Kidney epithelial cell (primary cell): Measurements from ENCODE around the gene ANKRD60. TPM values are rescaled to one million over a fixed set of nuclear protein-coding genes. Genes with fewer than 3 reads are reported as not detected.
A peak's percentile ranks its signal among the peaks of the same experiment; 100 is the strongest.

Experiments
- DNase-seq: peaks from one replicate; pipeline ENCODE4 v3.0.0-alpha.2; 2010; ENCODE audit warnings: low read depth
- H3K27me3 ChIP-seq: 2 replicates; pipeline ENCODE4 v1.6.0; 2011; ENCODE audit warnings: low read length; ENCODE audit not compliant: control insufficient read depth, insufficient read depth
- H3K36me3 ChIP-seq: 2 replicates; pipeline ENCODE4 v1.5.1; 2011; ENCODE audit warnings: low read length; ENCODE audit not compliant: control insufficient read depth, insufficient read depth
- H3K4me3 ChIP-seq: 2 replicates; pipeline ENCODE4 v1.5.1; 2011; ENCODE audit warnings: low read depth, mild to moderate bottlenecking, control low read depth, low read length
- CTCF ChIP-seq: IDR thresholded peaks from 2 replicates; pipeline ENCODE4 v1.5.1; 2011; ENCODE audit warnings: mild to moderate bottlenecking, moderate library complexity, low read length, control low read depth, inconsistent platforms; ENCODE audit not compliant: insufficient read depth, poor library complexity, severe bottlenecking
- total RNA-seq: library from RNA; depleted of rRNA; stranded (reverse); fragments of >200 nt; gene quantifications from 2 replicates; pipeline ENCODE4 v1.2.3, GENCODE V29; 2015

Gene ANKRD60
- total RNA-seq, 1 donor from 2014 or later: not detected

DNA sequence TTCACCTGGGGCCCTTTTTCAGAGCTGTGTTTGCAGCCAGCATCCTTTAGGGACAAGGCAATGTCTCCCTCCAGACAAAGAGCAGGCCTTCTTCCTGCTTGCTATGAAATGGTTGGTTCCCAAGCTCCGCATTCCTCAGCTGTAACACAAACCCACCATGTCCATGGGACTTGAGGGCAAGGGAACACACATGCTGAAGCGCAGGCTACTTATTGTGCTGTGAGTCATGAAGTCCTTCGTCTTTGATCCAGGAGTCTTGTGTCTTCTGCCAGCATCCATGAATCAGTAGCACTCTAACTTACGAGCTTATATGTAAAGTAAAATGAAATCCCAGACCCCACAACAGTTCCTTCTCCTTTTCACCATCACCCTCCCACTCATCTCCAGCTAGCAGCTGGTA, 59.0 kb downstream of the ANKRD60 start:
- DNase-seq: peak; percentile 21
- Histone ChIP-seq H3K36me3 (no peaks in the 10 kb centered on the region), H3K4me3 (no peak overlapping the region), H3K27me3 (peaks cover 3% of the 10 kb centered on the region)
- TF ChIP-seq CTCF: no peak

- Histone ChIP-seq H3K36me3 (no peaks in the 10 kb centered on the region), H3K27me3 (peaks cover 3% of the 10 kb centered on the region), H3K4me3 (no peak overlapping the region)
- no peak for DNase-seq
- TF ChIP-seq CTCF: no peak
Measured at GRCh38 chr20:58168843-58169242, 59.6 kb downstream of the ANKRD60 start.

DNA sequence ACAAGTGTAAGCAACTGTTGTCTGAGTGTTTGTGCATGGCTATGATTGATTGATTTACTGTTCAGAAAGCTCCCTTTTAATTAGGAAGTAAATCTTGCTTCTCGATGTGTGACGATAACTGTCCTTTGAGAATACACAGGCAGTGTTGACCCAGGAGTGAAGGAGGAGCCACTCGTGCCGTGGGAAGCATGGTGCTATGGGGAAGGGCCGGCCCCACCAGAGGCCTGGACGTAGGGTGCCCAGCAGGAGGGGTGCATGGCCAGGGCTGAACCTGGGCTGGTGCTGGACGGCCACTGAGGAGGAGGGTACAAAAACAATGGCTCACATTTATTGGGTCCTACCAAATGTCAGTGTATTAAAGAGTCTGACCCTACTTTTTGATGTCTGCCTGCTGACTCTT, 60.7 kb downstream of the ANKRD60 start:
- Histone ChIP-seq H3K4me3 (no peak overlapping the region), H3K27me3 (peaks cover 3% of the 10 kb centered on the region), H3K36me3 (no peaks in the 10 kb centered on the region)
- TF ChIP-seq CTCF: no peak
- no peak for DNase-seq

Other genes with a start within 250 kb of the ANKRD60 start
- 23.3 and 26.4 TPM in 2 replicates for gene RAB22A, start 81.1 kb upstream of the ANKRD60 start, total RNA-seq
- 23.1 and 24.1 TPM in 2 replicates for gene VAPB, start 160.6 kb upstream of the ANKRD60 start, total RNA-seq